HepG2 (cell line): Measurements from ENCODE around the gene BTN1A1. TPM values are rescaled to one million over a fixed set of nuclear protein-coding genes. Genes with fewer than 3 reads are reported as not detected.

Source experiments
- ATAC-seq: fragments of 200-7000 bp; cut with Tn5 transposase; 3 replicates; pipeline ENCODE4 v1.9.1; 2020; ENCODE audit warnings: mild to moderate bottlenecking, moderate library complexity
- BruUV-seq: library from RNA; stranded (reverse); fragments of 400-500 nt; replicated peaks from 2 replicates; lab custom pipeline; 2021; lab: Mats Ljungman, UMichigan
- CTCF ChIA-PET: fragments of 300-600 bp; formaldehyde crosslinking; extraction: SDS; loops from one replicate; lab custom pipeline; 2021; ENCODE audit warnings: low total read pairs, inconsistent platforms, low intra/inter-chr PET ratio; lab: Yijun Ruan, JAX
- POLR2A ChIA-PET: fragments of 350-600 bp; sonication (Branson Sonifier 250); formaldehyde crosslinking; loops from one replicate; lab custom pipeline; 2020; ENCODE audit warnings: antibody characterized with exemption, inconsistent platforms; lab: Yijun Ruan, JAX
- DNase-seq: peaks from one replicate; pipeline ENCODE4 v3.0.0-alpha.2; 2015; ENCODE audit warnings: low spot score
- FAIRE-seq: peaks from 3 replicates; lab custom pipeline; 2011; peaks lifted over from hg19 to GRCh38; lab: Jason Lieb, UNC
- H2AFZ ChIP-seq: one replicate; pipeline ENCODE4 v1.6.1; 2011; ENCODE audit warnings: low read length, inconsistent platforms
- H3K27ac ChIP-seq: fragments of 300-600 bp; 3 replicates; pipeline ENCODE4 v1.8.0; 2011; ENCODE audit warnings: mixed run types, mild to moderate bottlenecking, mixed read lengths, low read length, inconsistent platforms; ENCODE audit not compliant: insufficient read depth; ENCODE audit errors: extremely low read length
- H3K27me3 ChIP-seq, 2 experiments: fragments of 200-600 bp in 1 of 2; 2 replicates in 1 of 2; 3 replicates in 1 of 2; pipeline versions ENCODE4 v1.6.0 to v1.8.0; 2011; ENCODE audit warnings: low read length in 2 of 2, mild to moderate bottlenecking in 2 of 2, moderate library complexity in 2 of 2, inconsistent platforms in 1 of 2; ENCODE audit not compliant: insufficient read depth in 2 of 2, control insufficient read depth in 1 of 2
- H3K36me3 ChIP-seq, 2 experiments: fragments of 200-600 bp in 1 of 2; replicated peaks in 1 of 2; 2 replicates in 1 of 2; 3 replicates in 1 of 2; pipeline versions ENCODE4 v1.5.1 to v1.8.0; 2011; ENCODE audit warnings: low read length in 2 of 2, inconsistent platforms in 1 of 2; ENCODE audit not compliant: insufficient read depth in 2 of 2, control insufficient read depth in 1 of 2
- H3K4me1 ChIP-seq: 2 replicates; pipeline ENCODE4 v1.5.1; 2012; ENCODE audit warnings: low read length, inconsistent platforms; ENCODE audit not compliant: insufficient read depth
- H3K4me2 ChIP-seq: 2 replicates; pipeline ENCODE4 v1.6.0; 2011; ENCODE audit warnings: low read depth, low read length, inconsistent platforms
- H3K4me3 ChIP-seq, 3 experiments: fragments of 200-600 bp in 1 of 3; sonication (generic), shearing (Covaris generic) in 1 of 3; replicated peaks in 1 of 3; 2 replicates each; pipeline ENCODE4 v1.5.1; 2011 to 2016; ENCODE audit warnings: low read length in 3 of 3, inconsistent platforms in 2 of 3, low read depth in 2 of 3, mild to moderate bottlenecking in 2 of 3, control low read depth in 1 of 3, mixed read lengths in 1 of 3; ENCODE audit not compliant: insufficient read depth in 1 of 3
- H3K79me2 ChIP-seq: one replicate; pipeline ENCODE4 v1.6.1; 2011; ENCODE audit warnings: low read length, inconsistent platforms; ENCODE audit not compliant: insufficient read depth
- H3K9ac ChIP-seq: 2 replicates; pipeline ENCODE4 v1.6.0; 2011; ENCODE audit warnings: mild to moderate bottlenecking, low read depth, low read length, inconsistent platforms; ENCODE audit not compliant: insufficient read depth
- H3K9me3 ChIP-seq: 2 replicates; pipeline ENCODE4 v1.5.1; 2012; ENCODE audit warnings: mild to moderate bottlenecking, low read length
- H4K20me1 ChIP-seq: 2 replicates; pipeline ENCODE4 v1.6.0; 2011; ENCODE audit warnings: inconsistent platforms, mild to moderate bottlenecking, low read length, moderate library complexity; ENCODE audit not compliant: insufficient read depth
- HHEX ChIP-seq: IDR thresholded peaks from 2 replicates; pipeline ENCODE4 v1.6.1; 2016; ENCODE audit warnings: control low read depth
- MAFF ChIP-seq: IDR thresholded peaks from 2 replicates; pipeline ENCODE4 v1.6.1; 2011; ENCODE audit warnings: low read depth, low read length, improper control_type of control experiment
- NFKB2 ChIP-seq: sonication (generic); formaldehyde crosslinking; IDR thresholded peaks from 2 replicates; pipeline ENCODE4 v1.4.0; 2020; ENCODE audit warnings: missing genetic modification reagents, borderline replicate concordance
- PAF1 ChIP-seq: IDR thresholded peaks from 2 replicates; pipeline ENCODE4 v1.6.1; 2016; ENCODE audit warnings: missing genetic modification reagents, missing compliant biosample characterization
- PRPF4 ChIP-seq: fragments of 200-400 bp; formaldehyde crosslinking; IDR thresholded peaks from 2 replicates; pipeline ENCODE4 v1.6.1; 2016; ENCODE audit warnings: low read length, low read depth; ENCODE audit not compliant: poor library complexity, severe bottlenecking
- RCOR2 ChIP-seq: IDR thresholded peaks from 2 replicates; pipeline ENCODE4 v1.6.1; 2016; ENCODE audit warnings: missing biosample characterization, missing genetic modification reagents
- RFXAP ChIP-seq: sonication (generic); formaldehyde crosslinking; IDR thresholded peaks from 2 replicates; pipeline ENCODE4 v1.4.0; 2020; ENCODE audit warnings: missing genetic modification reagents, borderline replicate concordance
- SAP130 ChIP-seq: IDR thresholded peaks from 2 replicates; pipeline ENCODE4 v1.6.1; 2016; ENCODE audit warnings: low read depth
- ZNF17 ChIP-seq: sonication (generic); formaldehyde crosslinking; IDR thresholded peaks from 2 replicates; pipeline ENCODE4 v1.5.0; 2020; ENCODE audit warnings: mild to moderate bottlenecking, missing genetic modification reagents
- ZNF235 ChIP-seq: sonication (generic); formaldehyde crosslinking; IDR thresholded peaks from 2 replicates; pipeline ENCODE4 v1.8.1; 2023; ENCODE audit warnings: mild to moderate bottlenecking, missing genetic modification reagents, borderline replicate concordance
- ZNF335 ChIP-seq: sonication (generic); formaldehyde crosslinking; IDR thresholded peaks from 2 replicates; pipeline ENCODE4 v1.4.0; 2020; ENCODE audit warnings: missing genetic modification reagents
- ZNF343 ChIP-seq: sonication (generic); formaldehyde crosslinking; IDR thresholded peaks from 2 replicates; pipeline ENCODE4 v1.4.0; 2020; ENCODE audit warnings: mild to moderate bottlenecking, missing genetic modification reagents
- ZNF44 ChIP-seq: sonication (generic); formaldehyde crosslinking; IDR thresholded peaks from 2 replicates; pipeline ENCODE4 v1.5.1; 2020; ENCODE audit warnings: mild to moderate bottlenecking, missing genetic modification reagents
- ZNF788 ChIP-seq: sonication (generic); formaldehyde crosslinking; IDR thresholded peaks from 2 replicates; pipeline ENCODE4 v1.5.0; 2020; ENCODE audit warnings: mild to moderate bottlenecking, missing genetic modification reagents, borderline replicate concordance
- WGBS: methylation state at CpG from one replicate; pipeline ENCODE4 v1.1.6; 2017; ENCODE audit warnings: low lambda C conversion rate; 5-methylcytosine and 5-hydroxymethylcytosine counted together
- in situ Hi-C: cut with HindIII; loops from 2 replicates; pipeline ENCODE4 v1.10.0; 2017; ENCODE audit warnings: low pct_unique_long_range_greater_than_20kb; ENCODE audit not compliant: extremely low pct_ligation_motif_present
- intact Hi-C: fragments of 100-400 bp; cut with micrococcal nuclease; formaldehyde crosslinking; loops from one replicate; pipeline ENCODE4 v1.10.0; 2022; ENCODE audit not compliant: unreplicated experiment
- polyA plus RNA-seq, 8 experiments: library from polyadenylated mRNA; depleted of rRNA in 3 of 8; stranded (reverse) in 7 of 8; unstranded in 1 of 8; fragments of >200 nt; fragmentation: Illumina TruSeq in 4 of 8; extraction: Trizol in 4 of 8; gene quantifications; 2 replicates each; pipeline versions ENCODE4 v1.2.1 to v1.2.3, GENCODE V29; 2011 to 2016; ENCODE audit warnings: low read depth in 4 of 8, missing spikeins in 1 of 8, mixed read lengths in 1 of 8; ENCODE audit not compliant: insufficient read depth in 1 of 8
- total RNA-seq, 5 experiments: library from RNA; depleted of rRNA; stranded (reverse); fragments of >200 nt; fragmentation: Illumina TruSeq; extraction: Trizol; gene quantifications; 2 replicates each; pipeline ENCODE4 v1.2.3, GENCODE V29; 2016; ENCODE audit warnings: low read depth in 1 of 5
- TF ChIP-seq, protein P1 (sequence below): IDR thresholded peaks from 2 replicates; pipeline ENCODE4 v1.6.1; 2016
- TF ChIP-seq, protein P2 (sequence below): sonication (generic); formaldehyde crosslinking; IDR thresholded peaks from 2 replicates; pipeline ENCODE4 v1.8.0; 2022; ENCODE audit warnings: mild to moderate bottlenecking, missing genetic modification reagents
- TF ChIP-seq, protein P3 (sequence below), 2 experiments: fragments of 450-650 bp in 1 of 2; sonication (generic) in 1 of 2; formaldehyde crosslinking; IDR thresholded peaks; 2 replicates each; pipeline versions ENCODE4 v1.5.0 to v1.8.0; 2020 to 2022; ENCODE audit warnings: mild to moderate bottlenecking in 1 of 2, missing genetic modification reagents in 1 of 2
- TF ChIP-seq, protein P4 (sequence below): sonication (generic); formaldehyde crosslinking; IDR thresholded peaks from 2 replicates; pipeline ENCODE4 v1.5.1; 2020; ENCODE audit warnings: mild to moderate bottlenecking, missing genetic modification reagents

Gene BTN1A1
- total and polyA plus RNA-seq, 2 of the 13 experiments (the other 11 are each of a cell fraction or from before 2014, with no cell fraction given) = 0.04 TPM; not detected in 1

DNA sequence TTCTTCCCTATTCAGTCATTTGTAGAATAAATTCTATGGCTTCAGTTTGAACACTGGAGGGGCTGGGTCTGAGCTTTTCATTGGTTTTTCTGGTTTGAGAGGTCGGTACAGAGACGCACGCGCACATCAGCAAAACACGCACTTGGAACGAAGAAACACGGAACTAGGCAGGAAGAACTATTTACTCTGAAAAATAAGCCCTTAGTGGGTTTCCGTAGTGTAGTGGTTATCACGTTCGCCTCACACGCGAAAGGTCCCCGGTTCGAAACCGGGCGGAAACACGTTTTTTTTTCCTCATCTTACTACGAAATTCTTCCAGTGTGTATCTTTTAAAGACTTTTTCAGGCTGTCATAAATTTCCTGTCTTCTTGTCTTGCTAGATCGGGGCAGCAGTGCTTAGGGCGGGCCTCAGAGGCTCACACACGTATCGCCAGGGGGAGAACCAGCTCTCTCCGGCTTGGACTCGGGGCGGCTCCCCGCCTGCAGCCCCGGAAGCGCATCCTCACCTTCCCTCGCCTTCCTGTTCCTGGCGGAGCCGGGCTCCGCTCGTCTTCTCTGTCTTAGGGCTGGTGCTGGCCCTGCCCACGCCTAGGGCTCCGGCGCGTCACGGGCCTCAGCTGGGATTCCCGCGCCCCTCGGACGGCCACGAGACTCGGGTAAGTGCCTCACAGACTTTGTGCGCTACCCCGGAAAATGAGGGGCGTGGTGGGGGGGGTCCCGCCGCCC is 37.9 kb downstream of the BTN1A1 start, which contains the start of gene HMGN4:
TSS of gene HMGN4 (plus strand) at position 521 of the 726 bp plus-strand sequence. CDS start 6,841 bp downstream, outside the sequence.
- Histone ChIP-seq H3K4me1 (peaks cover 39% of the 10 kb centered on the region), H4K20me1 (no peaks in the 10 kb centered on the region), H3K27me3 (no peaks in the 10 kb centered on the region), H3K27ac (peak within 1 kb of the TSS; percentile 74), H3K79me2 (peaks cover 18% of the 10 kb centered on the region), H3K4me3 (peak within 1 kb of the TSS; percentile 83 to 89 (median 83)), H3K9me3 (no peaks in the 10 kb centered on the region), H3K36me3 (peaks cover 0 to 7% of the 10 kb centered on the region in 2 experiments; a peak in 2 of 5 replicates), H3K9ac (peak within 1 kb of the TSS; percentile 79), H2AFZ (peak within 1 kb of the TSS; percentile 47), H3K4me2 (peak within 1 kb of the TSS; percentile 75)
- in situ Hi-C loops = no loop called here
- under 1% methylated on average over 45 of the region's 49 CpGs for WGBS
- ATAC-seq = peak; percentile 85
- intact Hi-C loops = loop anchor here (1.0 to 10.0 kb wide), 7 partner anchors 15 to 513 kb away; a partner anchor contains a TSS
- ChIA-PET POLR2A (interaction anchor here (0.9 to 4.0 kb wide), 17 partner anchors 12 to 414 kb away, joined by 3 to 68 read pairs (median 5); partner anchors contain the start of gene BTN2A2), CTCF (no interaction called here)
- FAIRE-seq = no peak
- no TSS peak for BruUV-seq
- peak; percentile 92 for DNase-seq
- no peak for TF ChIP-seq HHEX (CRISPR knock-in tag)
- peak; percentile 93; the same call in 1 of the 2 replicates for TF ChIP-seq ZNF17
- no peak for TF ChIP-seq PAF1
- TF ChIP-seq ZNF788 (CRISPR knock-in tag) = 0 out of 2 replicates have a peak, but pooled peaks have one; percentile 40
- TF ChIP-seq, protein P1, sequence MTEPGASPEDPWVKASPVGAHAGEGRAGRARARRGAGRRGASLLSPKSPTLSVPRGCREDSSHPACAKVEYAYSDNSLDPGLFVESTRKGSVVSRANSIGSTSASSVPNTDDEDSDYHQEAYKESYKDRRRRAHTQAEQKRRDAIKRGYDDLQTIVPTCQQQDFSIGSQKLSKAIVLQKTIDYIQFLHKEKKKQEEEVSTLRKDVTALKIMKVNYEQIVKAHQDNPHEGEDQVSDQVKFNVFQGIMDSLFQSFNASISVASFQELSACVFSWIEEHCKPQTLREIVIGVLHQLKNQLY (CRISPR knock-in tag) = no peak
- TF ChIP-seq PRPF4 = peak; percentile 96
- TF ChIP-seq RFXAP = peak; percentile 77; the same call in 1 of the 2 replicates
- peak; percentile 53; the same call in 1 of the 2 replicates for TF ChIP-seq NFKB2
- no peak; the same call in 1 of the 2 replicates for TF ChIP-seq ZNF343 (CRISPR knock-in tag)
- TF ChIP-seq, protein P2, sequence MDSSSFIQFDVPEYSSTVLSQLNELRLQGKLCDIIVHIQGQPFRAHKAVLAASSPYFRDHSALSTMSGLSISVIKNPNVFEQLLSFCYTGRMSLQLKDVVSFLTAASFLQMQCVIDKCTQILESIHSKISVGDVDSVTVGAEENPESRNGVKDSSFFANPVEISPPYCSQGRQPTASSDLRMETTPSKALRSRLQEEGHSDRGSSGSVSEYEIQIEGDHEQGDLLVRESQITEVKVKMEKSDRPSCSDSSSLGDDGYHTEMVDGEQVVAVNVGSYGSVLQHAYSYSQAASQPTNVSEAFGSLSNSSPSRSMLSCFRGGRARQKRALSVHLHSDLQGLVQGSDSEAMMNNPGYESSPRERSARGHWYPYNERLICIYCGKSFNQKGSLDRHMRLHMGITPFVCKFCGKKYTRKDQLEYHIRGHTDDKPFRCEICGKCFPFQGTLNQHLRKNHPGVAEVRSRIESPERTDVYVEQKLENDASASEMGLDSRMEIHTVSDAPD (CRISPR knock-in tag) = no peak
- TF ChIP-seq, protein P3, sequence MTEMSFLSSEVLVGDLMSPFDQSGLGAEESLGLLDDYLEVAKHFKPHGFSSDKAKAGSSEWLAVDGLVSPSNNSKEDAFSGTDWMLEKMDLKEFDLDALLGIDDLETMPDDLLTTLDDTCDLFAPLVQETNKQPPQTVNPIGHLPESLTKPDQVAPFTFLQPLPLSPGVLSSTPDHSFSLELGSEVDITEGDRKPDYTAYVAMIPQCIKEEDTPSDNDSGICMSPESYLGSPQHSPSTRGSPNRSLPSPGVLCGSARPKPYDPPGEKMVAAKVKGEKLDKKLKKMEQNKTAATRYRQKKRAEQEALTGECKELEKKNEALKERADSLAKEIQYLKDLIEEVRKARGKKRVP (CRISPR knock-in tag; IDR thresholded peaks at IDR 0.05) = no peak
- TF ChIP-seq ZNF235 (CRISPR knock-in tag) = peak; percentile 71; the same call in 1 of the 2 replicates
- TF ChIP-seq MAFF = no peak
- TF ChIP-seq ZNF44 (CRISPR knock-in tag) = no peak; the same call in 1 of the 2 replicates
- TF ChIP-seq ZNF335 (CRISPR knock-in tag) = no peak
- TF ChIP-seq, protein P4, sequence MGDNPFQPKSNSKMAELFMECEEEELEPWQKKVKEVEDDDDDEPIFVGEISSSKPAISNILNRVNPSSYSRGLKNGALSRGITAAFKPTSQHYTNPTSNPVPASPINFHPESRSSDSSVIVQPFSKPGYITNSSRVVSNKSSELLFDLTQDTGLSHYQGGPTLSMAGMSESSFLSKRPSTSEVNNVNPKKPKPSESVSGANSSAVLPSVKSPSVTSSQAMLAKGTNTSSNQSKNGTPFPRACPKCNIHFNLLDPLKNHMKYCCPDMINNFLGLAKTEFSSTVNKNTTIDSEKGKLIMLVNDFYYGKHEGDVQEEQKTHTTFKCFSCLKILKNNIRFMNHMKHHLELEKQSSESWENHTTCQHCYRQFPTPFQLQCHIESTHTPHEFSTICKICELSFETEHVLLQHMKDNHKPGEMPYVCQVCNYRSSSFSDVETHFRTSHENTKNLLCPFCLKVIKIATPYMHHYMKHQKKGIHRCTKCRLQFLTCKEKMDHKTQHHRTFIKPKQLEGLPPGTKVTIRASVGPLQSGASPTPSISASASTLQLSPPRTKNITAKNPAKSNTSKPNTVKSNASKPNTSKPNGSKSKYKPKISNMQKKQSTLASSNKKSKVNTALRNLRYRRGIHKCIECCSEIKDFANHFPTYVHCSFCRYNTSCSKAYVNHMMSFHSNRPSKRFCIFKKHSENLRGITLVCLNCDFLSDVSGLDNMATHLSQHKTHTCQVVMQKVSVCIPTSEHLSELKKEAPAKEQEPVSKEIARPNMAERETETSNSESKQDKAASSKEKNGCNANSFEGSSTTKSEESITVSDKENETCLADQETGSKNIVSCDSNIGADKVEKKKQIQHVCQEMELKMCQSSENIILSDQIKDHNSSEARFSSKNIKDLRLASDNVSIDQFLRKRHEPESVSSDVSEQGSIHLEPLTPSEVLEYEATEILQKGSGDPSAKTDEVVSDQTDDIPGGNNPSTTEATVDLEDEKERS = no peak; the same call in 1 of the 2 replicates
- peak; percentile 45; the same call in 1 of the 2 replicates for TF ChIP-seq RCOR2 (CRISPR knock-in tag)
- peak; percentile 63 for TF ChIP-seq SAP130 (CRISPR knock-in tag)
